SK-N-SH treated with all-trans-retinoic acid at 6 μM for 48 hours (cell line): Measurements from ENCODE around the gene SEMA3F.

Experiments used
- ATAC-seq: fragments of 200-7000 bp; cut with Tn5 transposase; 3 replicates; pipeline ENCODE4 v1.9.1; 2020; ENCODE audit warnings: mild to moderate bottlenecking, moderate library complexity
- ARNTL ChIP-seq: fragments of 450-650 bp; formaldehyde crosslinking; IDR thresholded peaks from 2 replicates; pipeline ENCODE4 v1.5.0; 2020; ENCODE audit warnings: low read depth, mild to moderate bottlenecking, moderate library complexity, borderline replicate concordance
- BACH2 ChIP-seq: fragments of 250-450 bp; sonication (Bioruptor Pico); IDR thresholded peaks from 2 replicates; pipeline ENCODE4 v1.9.0; 2021; ENCODE audit warnings: mild to moderate bottlenecking, borderline replicate concordance
- CREB5 ChIP-seq: fragments of 250-450 bp; sonication (Bioruptor Pico); IDR thresholded peaks from 2 replicates; pipeline ENCODE4 v1.5.1; 2020; ENCODE audit warnings: low read depth, mild to moderate bottlenecking, moderate library complexity
- CSDC2 ChIP-seq: fragments of 250-450 bp; sonication (Bioruptor Pico); IDR thresholded peaks from 2 replicates; pipeline ENCODE4 v1.5.0; 2020; ENCODE audit warnings: mild to moderate bottlenecking, moderate library complexity
- CSRNP3 ChIP-seq: fragments of 250-450 bp; sonication (Bioruptor Pico); IDR thresholded peaks from 2 replicates; pipeline ENCODE4 v1.5.1; 2021; ENCODE audit warnings: mild to moderate bottlenecking, moderate library complexity
- ESRRG ChIP-seq: fragments of 250-450 bp; sonication (Bioruptor Pico); IDR thresholded peaks from 2 replicates; pipeline ENCODE4 v1.6.1; 2021; ENCODE audit warnings: mild to moderate bottlenecking
- GLIS3 ChIP-seq: fragments of 250-450 bp; sonication (Bioruptor Pico); IDR thresholded peaks from 2 replicates; pipeline ENCODE4 v1.5.0; 2020; ENCODE audit warnings: mild to moderate bottlenecking, moderate library complexity
- ISL1 ChIP-seq: fragments of 250-450 bp; sonication (Bioruptor Pico); IDR thresholded peaks from 2 replicates; pipeline ENCODE4 v2.1.2; 2022; ENCODE audit warnings: mild to moderate bottlenecking, moderate library complexity
- OSR1 ChIP-seq: fragments of 250-450 bp; sonication (Bioruptor Pico); IDR thresholded peaks from 2 replicates; pipeline ENCODE4 v1.8.0; 2022; ENCODE audit warnings: moderate library complexity, mild to moderate bottlenecking, inconsistent platforms
- PATZ1 ChIP-seq: fragments of 250-450 bp; sonication (Bioruptor Pico); IDR thresholded peaks from 2 replicates; pipeline ENCODE4 v1.8.0; 2020; ENCODE audit warnings: mild to moderate bottlenecking, moderate library complexity, borderline replicate concordance
- POU6F1 ChIP-seq: fragments of 250-450 bp; sonication (Bioruptor Pico); IDR thresholded peaks from 2 replicates; pipeline ENCODE4 v1.8.0; 2021; ENCODE audit warnings: low read depth, mild to moderate bottlenecking, moderate library complexity, borderline replicate concordance
- PPARA ChIP-seq: fragments of 250-450 bp; sonication (Bioruptor Pico); IDR thresholded peaks from 2 replicates; pipeline ENCODE4 v1.5.0; 2020; ENCODE audit warnings: mild to moderate bottlenecking, borderline replicate concordance
- RARB ChIP-seq: fragments of 250-450 bp; sonication (Bioruptor Pico); IDR thresholded peaks from 2 replicates; pipeline ENCODE4 v1.8.0; 2021; ENCODE audit warnings: mild to moderate bottlenecking, moderate library complexity
- TCF4 ChIP-seq: fragments of 250-450 bp; sonication (Bioruptor Pico); IDR thresholded peaks from 2 replicates; pipeline ENCODE4 v1.8.0; 2021; ENCODE audit warnings: mild to moderate bottlenecking, moderate library complexity, borderline replicate concordance
- TOX ChIP-seq: fragments of 250-450 bp; sonication (Bioruptor Pico); IDR thresholded peaks from 2 replicates; pipeline ENCODE4 v1.8.0; 2021; ENCODE audit warnings: mild to moderate bottlenecking, moderate library complexity, borderline replicate concordance
- TSHZ2 ChIP-seq: fragments of 250-450 bp; sonication (Bioruptor Pico); IDR thresholded peaks from 2 replicates; pipeline ENCODE4 v1.5.0; 2020; ENCODE audit warnings: mild to moderate bottlenecking, moderate library complexity
- ZC3H10 ChIP-seq: fragments of 250-450 bp; sonication (Bioruptor Pico); IDR thresholded peaks from 2 replicates; pipeline ENCODE4 v1.5.1; 2021; ENCODE audit warnings: mild to moderate bottlenecking, moderate library complexity
- ZFP3 ChIP-seq: fragments of 250-450 bp; sonication (Bioruptor Pico); IDR thresholded peaks from 2 replicates; pipeline ENCODE4 v1.5.0; 2020; ENCODE audit warnings: mild to moderate bottlenecking, moderate library complexity
- ZFP30 ChIP-seq: fragments of 450-650 bp; formaldehyde crosslinking; IDR thresholded peaks from 2 replicates; pipeline ENCODE4 v1.5.0; 2022; ENCODE audit warnings: mild to moderate bottlenecking, moderate library complexity
- ZNF565 ChIP-seq: fragments of 450-650 bp; formaldehyde crosslinking; conservative IDR thresholded peaks from 2 replicates; pipeline ENCODE4 v1.5.0; 2020; ENCODE audit warnings: low read depth, mild to moderate bottlenecking, moderate library complexity
- ZNF8 ChIP-seq: fragments of 450-650 bp; formaldehyde crosslinking; IDR thresholded peaks from 2 replicates; pipeline ENCODE4 v1.5.0; 2020; ENCODE audit warnings: mild to moderate bottlenecking, moderate library complexity

Gene SEMA3F

GRCh38 chr3:50155891-50156290 is 767 bp downstream of the SEMA3F start:
- TF ChIP-seq OSR1, result no peak
- no peak for TF ChIP-seq ZNF8
- no peak for TF ChIP-seq ISL1 (CRISPR knock-in tag)
- no peak for TF ChIP-seq ZFP3
- no peak for TF ChIP-seq POU6F1 (CRISPR knock-in tag)
- TF ChIP-seq ESRRG (CRISPR knock-in tag), result no peak
- no peak for ATAC-seq

GRCh38 chr3:50156549-50157493 is 1.7 kb downstream of the SEMA3F start:
- TF ChIP-seq BACH2 (CRISPR knock-in tag) (no peak), CSRNP3 (no peak), ZFP30 (CRISPR knock-in tag) (no peak), RARB (CRISPR knock-in tag) (no peak), CREB5 (CRISPR knock-in tag) (no peak), GLIS3 (CRISPR knock-in tag) (no peak), ESRRG (CRISPR knock-in tag) (no peak), POU6F1 (CRISPR knock-in tag) (no peak), ARNTL (CRISPR knock-in tag) (no peak), ZNF565 (CRISPR knock-in tag) (no peak), ZC3H10 (CRISPR knock-in tag) (no peak), PPARA (CRISPR knock-in tag) (no peak), TCF4 (CRISPR knock-in tag) (no peak), CSDC2 (CRISPR knock-in tag) (no peak), TSHZ2 (no peak), PATZ1 (CRISPR knock-in tag) (no peak), TOX (CRISPR knock-in tag) (no peak), ZFP3 (no peak)
- TF ChIP-seq, all 23 proteins: peak for 0
- ATAC-seq, result peak; percentile 53
